Keratinocyte (primary cell): Measurements from ENCODE around the gene VCL. TPM values are rescaled to one million over a fixed set of nuclear protein-coding genes. Genes with fewer than 3 reads are reported as not detected.

ENCODE experiments used
- DNase-seq: peaks from one replicate; pipeline ENCODE4 v3.0.0-alpha.2; 2011; ENCODE audit warnings: low read depth, missing footprints, low spot score
- FAIRE-seq: peaks from 2 replicates; lab custom pipeline; 2011; peaks lifted over from hg19 to GRCh38; lab: Jason Lieb, UNC
- H2AFZ ChIP-seq: 2 replicates; pipeline ENCODE4 v1.6.0; 2012; ENCODE audit warnings: low read length, control low read depth, inconsistent platforms; ENCODE audit not compliant: control insufficient read depth
- H3K27ac ChIP-seq: 2 replicates; pipeline ENCODE4 v1.5.1; 2011; ENCODE audit warnings: low read length; ENCODE audit not compliant: control insufficient read depth, insufficient read depth
- H3K27me3 ChIP-seq: 3 replicates; pipeline ENCODE4 v1.6.0; 2011; ENCODE audit warnings: low read length; ENCODE audit not compliant: control insufficient read depth, insufficient read depth; ENCODE audit errors: extremely low read depth
- H3K36me3 ChIP-seq, 2 experiments: 2 replicates in 1 of 2; 3 replicates in 1 of 2; pipeline ENCODE4 v1.5.1; 2011; ENCODE audit warnings: low read length in 2 of 2, mild to moderate bottlenecking in 1 of 2; ENCODE audit not compliant: control insufficient read depth in 2 of 2, insufficient read depth in 2 of 2; ENCODE audit errors: extremely low read depth in 1 of 2
- H3K4me1 ChIP-seq: 3 replicates; pipeline ENCODE4 v1.5.1; 2011; ENCODE audit warnings: low read length; ENCODE audit not compliant: control insufficient read depth, insufficient read depth; ENCODE audit errors: extremely low read depth
- H3K4me2 ChIP-seq: 3 replicates; pipeline ENCODE4 v1.6.0; 2011; ENCODE audit warnings: low read depth, low read length; ENCODE audit not compliant: control insufficient read depth, insufficient read depth; ENCODE audit errors: extremely low read depth
- H3K4me3 ChIP-seq, 3 experiments: fragments of 200-600 bp in 1 of 3; sonication (generic) in 1 of 3; 2 replicates in 2 of 3; 3 replicates in 1 of 3; pipeline ENCODE4 v1.5.1; 2011 to 2016; ENCODE audit warnings: low read length in 3 of 3, mild to moderate bottlenecking in 3 of 3, control low read depth in 2 of 3, inconsistent platforms in 1 of 3, low read depth in 1 of 3, mixed read lengths in 1 of 3, mixed run types in 1 of 3, moderate library complexity in 1 of 3; ENCODE audit not compliant: control insufficient read depth in 2 of 3, insufficient read depth in 2 of 3; ENCODE audit errors: extremely low read depth in 1 of 3
- H3K79me2 ChIP-seq: 2 replicates; pipeline ENCODE4 v1.6.0; 2012; ENCODE audit warnings: low read length; ENCODE audit not compliant: control insufficient read depth, insufficient read depth
- H3K9ac ChIP-seq: 3 replicates; pipeline ENCODE4 v1.6.0; 2011; ENCODE audit warnings: low read length; ENCODE audit not compliant: control insufficient read depth, insufficient read depth; ENCODE audit errors: extremely low read depth
- H3K9me1 ChIP-seq: 3 replicates; pipeline ENCODE4 v1.6.0; 2011; ENCODE audit warnings: low read length; ENCODE audit not compliant: control insufficient read depth, insufficient read depth; ENCODE audit errors: extremely low read depth
- H3K9me3 ChIP-seq: 2 replicates; pipeline ENCODE4 v1.5.1; 2012; ENCODE audit warnings: low read depth, low read length; ENCODE audit not compliant: control insufficient read depth
- H4K20me1 ChIP-seq: 3 replicates; pipeline ENCODE4 v1.6.0; 2011; ENCODE audit warnings: low read length; ENCODE audit not compliant: control insufficient read depth, insufficient read depth; ENCODE audit errors: extremely low read depth
- CTCF ChIP-seq, 3 experiments: IDR thresholded peaks in 1 of 3; conservative IDR thresholded peaks in 1 of 3; optimal IDR thresholded peaks in 1 of 3; 2 replicates in 2 of 3; 3 replicates in 1 of 3; pipeline versions ENCODE3 to v1.5.1; 2011; ENCODE audit warnings: low read length in 3 of 3, mild to moderate bottlenecking in 3 of 3, moderate library complexity in 2 of 3, control low read depth in 1 of 3, inconsistent platforms in 1 of 3; ENCODE audit not compliant: insufficient read depth in 2 of 3; ENCODE audit errors: extremely low read depth in 1 of 3
- EZH2 ChIP-seq: IDR thresholded peaks from one replicate; pipeline ENCODE4 v1.6.1; 2012; ENCODE audit warnings: inconsistent platforms, mild to moderate bottlenecking, low read length, moderate library complexity
- dilution Hi-C: fragments of 300-500 bp; cut with MboI; formaldehyde crosslinking; loops from one replicate; pipeline ENCODE4 v1.7.0; 2020; ENCODE audit warnings: low sequenced_read_pairs; ENCODE audit not compliant: extremely low pct_ligation_motif_present
- polyA plus RNA-seq, 5 experiments: library from polyadenylated mRNA; depleted of rRNA in 3 of 5; stranded (reverse) in 3 of 5; stranded (forward) in 1 of 5; unstranded in 1 of 5; fragments of >200 nt; gene quantifications; 1 replicate in 1 of 5; 2 replicates in 3 of 5; 3 replicates in 1 of 5; pipeline versions ENCODE4 v1.2.1 to v1.2.3, GENCODE V29; 2011 to 2012; ENCODE audit warnings: missing spikeins in 2 of 5, low read depth in 1 of 5, low replicate concordance in 1 of 5

The VCL gene
- polyA plus RNA-seq, 1 donor (not counting 4 experiments of a cell fraction or from before 2014, with no cell fraction given) = 102 TPM

GRCh38 chr10:73981812-73982211 lies 16.1 kb upstream of the VCL start:
- Histone ChIP-seq H3K4me2 (no peak overlapping the region), H3K4me3 (no peak overlapping the region), H3K9me1 (no peaks in the 10 kb centered on the region), H3K27ac (no peak overlapping the region), H3K4me1 (no peaks in the 10 kb centered on the region), H2AFZ (no peak overlapping the region), H3K9ac (no peak overlapping the region), H3K27me3 (no peaks in the 10 kb centered on the region), H4K20me1 (no peaks in the 10 kb centered on the region), H3K36me3 (no peaks in the 10 kb centered on the region), H3K79me2 (no peaks in the 10 kb centered on the region), H3K9me3 (no peaks in the 10 kb centered on the region)
- no peak for TF ChIP-seq EZH2
- no peak for TF ChIP-seq CTCF (optimal IDR thresholded peaks at IDR 0.05 in 1 of 3, IDR thresholded peaks at IDR 0.05 in 1 of 3, conservative IDR thresholded peaks at IDR 0.05 in 1 of 3; ENCODE audit: extremely low read depth in 1 of 3, insufficient read depth in 2 of 3, low read length in 3 of 3)
- FAIRE-seq (no peak), DNase-seq (no peak)
- dilution Hi-C loops = no loop called here

- H3K9me3 ChIP-seq = no peaks in the 10 kb centered on the region
- DNase-seq (no peak), FAIRE-seq (no peak)
- no peaks in the 10 kb centered on the region for H3K4me1 ChIP-seq
- dilution Hi-C loops = no loop called here
- no peak overlapping the region for H3K27ac ChIP-seq
- H3K9ac ChIP-seq = no peak overlapping the region
- no peaks in the 10 kb centered on the region for H4K20me1 ChIP-seq
- H3K36me3 ChIP-seq = no peaks in the 10 kb centered on the region
- no peaks in the 10 kb centered on the region for H3K27me3 ChIP-seq
- no peak overlapping the region for H2AFZ ChIP-seq
- no peak overlapping the region for H3K4me2 ChIP-seq
- TF ChIP-seq CTCF (optimal IDR thresholded peaks at IDR 0.05 in 1 of 3, IDR thresholded peaks at IDR 0.05 in 1 of 3, conservative IDR thresholded peaks at IDR 0.05 in 1 of 3; ENCODE audit: extremely low read depth in 1 of 3, insufficient read depth in 2 of 3, low read length in 3 of 3) (no peak), EZH2 (no peak)
- no peaks in the 10 kb centered on the region for H3K79me2 ChIP-seq
- no peak overlapping the region for H3K4me3 ChIP-seq
- H3K9me1 ChIP-seq = no peaks in the 10 kb centered on the region
These were observed 14.5 kb upstream of the VCL start for GRCh38 chr10:73983096-73984047.
